Measurements from ENCODE around the gene TBCC. TPM values are rescaled to one million over a fixed set of nuclear protein-coding genes. Genes with fewer than 3 reads are reported as not detected.
"Not testable (repeated sequence)": the region's sequence is repeated elsewhere in the genome, so short reads cannot be mapped to it uniquely, and the experiment has no call there.

TBCC gene
- total RNA-seq, 2 donors from 2014 or later: 14.5 to 25.4 TPM

DNA sequence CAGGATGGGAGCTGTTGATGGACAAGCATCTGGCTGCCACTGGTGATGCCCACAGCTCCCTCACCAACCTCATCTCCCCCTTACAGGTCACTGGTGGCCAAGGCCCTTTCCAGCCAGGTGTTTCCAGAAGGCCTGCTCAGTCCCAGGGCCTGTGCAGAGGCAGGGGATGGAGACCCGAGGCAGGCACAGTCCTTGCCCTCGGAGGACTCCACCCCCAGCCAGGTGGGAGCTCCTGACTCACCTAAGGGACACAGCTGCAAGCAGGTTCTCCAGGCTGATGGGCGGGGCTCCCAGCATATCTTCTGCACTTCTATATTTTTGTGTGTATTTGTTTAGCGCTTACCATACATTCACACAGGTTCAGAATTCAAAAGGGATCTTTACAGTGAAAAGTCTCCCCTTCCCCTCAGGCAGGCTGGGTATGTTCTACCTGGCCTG, 40.9 kb downstream of the TBCC start:
- H3K27ac ChIP-seq: peak overlapping the region in 1 of 4 donors; percentile 62
- no peaks in the 10 kb centered on the region for H3K9me3 ChIP-seq
- peak in 2 of 4 donors; percentile 43 to 50 for DNase-seq
- H3K36me3 ChIP-seq (replicated peaks in 1 of 2; ENCODE audit: insufficient read depth in 1 of 2, low read depth in 2 of 2): no peaks in the 10 kb centered on the region
- TF ChIP-seq POLR2A (IDR thresholded peaks at IDR 0.05): no peak
- intact Hi-C loops (cut with DNase I): no loop called here
- H3K27me3 ChIP-seq: no peaks in the 10 kb centered on the region
- peak; percentile 17 for ATAC-seq
- peaks cover 9% of the 10 kb centered on the region for H3K4me1 ChIP-seq
- WGBS, 2 donors: 83 to 100% methylated on average over 2 to 4 of the region's 4 CpGs
- no peak overlapping the region for H3K4me3 ChIP-seq

DNA sequence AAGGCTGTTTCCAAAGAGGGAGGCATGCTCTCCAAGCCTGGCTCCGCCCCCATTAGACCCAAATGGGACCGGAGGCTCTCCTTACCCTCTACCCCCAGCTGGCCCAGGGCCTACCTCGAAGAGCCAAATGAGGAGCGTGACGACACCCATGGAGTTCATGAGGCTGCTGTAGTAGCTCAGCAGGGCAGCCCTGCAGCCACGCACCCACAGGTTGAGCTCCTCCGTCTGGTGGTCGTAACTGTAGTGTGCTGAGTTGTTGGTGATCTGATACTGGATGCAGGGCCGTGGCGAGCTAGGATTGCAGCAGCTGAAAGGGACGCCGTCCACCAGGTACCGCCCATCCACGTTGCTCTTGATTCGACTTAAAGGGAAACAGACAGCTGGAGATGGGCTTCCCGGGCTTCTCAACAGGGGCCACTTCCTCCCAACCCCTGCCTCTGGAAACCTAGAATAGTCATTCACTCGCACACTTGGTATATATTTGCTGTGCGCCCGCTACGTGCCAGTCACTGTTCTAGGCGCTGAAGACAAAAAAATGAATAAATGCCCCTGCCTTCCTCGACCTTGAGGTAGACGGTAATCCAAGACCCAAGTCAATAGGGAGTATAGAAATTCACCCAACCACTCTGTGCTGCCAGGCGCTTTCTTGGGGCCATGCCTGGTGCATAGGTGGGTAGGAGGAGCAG, 41.5 kb downstream of the TBCC start:
- 35% methylated on average over 16 to 23 of the region's 24 CpGs for WGBS, 2 donors
- Histone ChIP-seq H3K4me1 (peaks cover 9% of the 10 kb centered on the region), H3K4me3 (no peak overlapping the region), H3K36me3 (replicated peaks in 1 of 2; ENCODE audit: insufficient read depth in 1 of 2, low read depth in 2 of 2) (no peaks in the 10 kb centered on the region), H3K27me3 (no peaks in the 10 kb centered on the region), H3K27ac (peak overlapping the region in 2 of 4 donors; percentile 12 to 62), H3K9me3 (no peaks in the 10 kb centered on the region)
- peak; percentile 63 for ATAC-seq
- TF ChIP-seq, protein P1, sequence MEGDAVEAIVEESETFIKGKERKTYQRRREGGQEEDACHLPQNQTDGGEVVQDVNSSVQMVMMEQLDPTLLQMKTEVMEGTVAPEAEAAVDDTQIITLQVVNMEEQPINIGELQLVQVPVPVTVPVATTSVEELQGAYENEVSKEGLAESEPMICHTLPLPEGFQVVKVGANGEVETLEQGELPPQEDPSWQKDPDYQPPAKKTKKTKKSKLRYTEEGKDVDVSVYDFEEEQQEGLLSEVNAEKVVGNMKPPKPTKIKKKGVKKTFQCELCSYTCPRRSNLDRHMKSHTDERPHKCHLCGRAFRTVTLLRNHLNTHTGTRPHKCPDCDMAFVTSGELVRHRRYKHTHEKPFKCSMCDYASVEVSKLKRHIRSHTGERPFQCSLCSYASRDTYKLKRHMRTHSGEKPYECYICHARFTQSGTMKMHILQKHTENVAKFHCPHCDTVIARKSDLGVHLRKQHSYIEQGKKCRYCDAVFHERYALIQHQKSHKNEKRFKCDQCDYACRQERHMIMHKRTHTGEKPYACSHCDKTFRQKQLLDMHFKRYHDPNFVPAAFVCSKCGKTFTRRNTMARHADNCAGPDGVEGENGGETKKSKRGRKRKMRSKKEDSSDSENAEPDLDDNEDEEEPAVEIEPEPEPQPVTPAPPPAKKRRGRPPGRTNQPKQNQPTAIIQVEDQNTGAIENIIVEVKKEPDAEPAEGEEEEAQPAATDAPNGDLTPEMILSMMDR (IDR thresholded peaks at IDR 0.05): no peak
- peak in 2 of 3 donors; percentile 51 to 53 for TF ChIP-seq POLR2A (IDR thresholded peaks at IDR 0.05)
- DNase-seq: peak; percentile 45 to 83 (median 60)
- intact Hi-C loops (cut with DNase I): no loop called here

DNA sequence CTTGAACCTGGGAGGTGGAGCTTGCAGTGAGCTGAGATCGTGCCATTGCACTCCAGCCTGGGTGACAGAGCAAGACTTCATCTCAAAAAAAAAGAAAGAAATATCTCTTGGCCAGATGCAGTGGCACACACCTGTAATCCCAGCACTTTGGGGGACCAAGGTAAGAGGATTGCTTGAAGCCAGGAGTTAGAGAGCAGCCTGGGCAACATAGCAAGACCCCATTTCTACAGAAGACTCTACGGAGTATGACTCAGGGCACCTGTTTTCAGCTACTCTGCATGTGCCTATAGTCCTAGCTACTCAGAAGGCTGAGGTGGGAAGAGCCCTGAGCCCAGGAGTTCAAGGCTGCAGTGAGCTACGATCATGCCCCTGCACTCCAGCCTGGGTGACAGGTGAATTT, 43.1 kb downstream of the TBCC start:
- ATAC-seq; DNase-seq; H3K4me3 ChIP-seq; intact Hi-C loops (cut with DNase I); H3K27me3 ChIP-seq; H3K36me3 ChIP-seq (replicated peaks in 1 of 2; ENCODE audit: insufficient read depth in 1 of 2, low read depth in 2 of 2); H3K4me1 ChIP-seq; H3K9me3 ChIP-seq; H3K27ac ChIP-seq: not testable (repeated sequence)
- WGBS, 2 donors: 79 to 87% methylated on average over 3 of the region's 3 CpGs

DNA sequence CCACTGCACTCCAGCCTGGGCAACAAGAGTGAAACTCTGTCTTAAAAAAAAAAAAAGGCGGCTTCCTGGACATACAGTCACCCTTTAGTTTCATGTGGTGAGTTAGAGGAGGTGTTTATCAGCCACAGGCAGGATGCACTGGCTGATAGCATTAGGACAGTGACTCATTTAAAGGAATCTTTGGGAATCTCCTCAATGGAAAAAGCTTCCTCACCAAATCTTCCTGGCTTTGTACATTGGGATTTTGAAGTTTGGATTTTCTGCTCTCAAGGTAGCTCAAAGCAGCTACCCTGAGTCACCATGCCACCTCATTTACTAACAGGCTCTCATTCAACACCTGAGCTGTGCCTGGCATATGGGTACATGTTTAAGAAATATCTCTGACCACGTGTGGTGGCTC, 43.7 kb downstream of the TBCC start:
- 76 to 86% methylated on average over 2 of the region's 2 CpGs for WGBS, 2 donors
- DNase-seq (no peak), ATAC-seq (no peak)
- Histone ChIP-seq H3K27ac (no peak overlapping the region), H3K4me1 (peaks cover 9% of the 10 kb centered on the region), H3K4me3 (no peak overlapping the region), H3K36me3 (replicated peaks in 1 of 2; ENCODE audit: insufficient read depth in 1 of 2, low read depth in 2 of 2) (no peaks in the 10 kb centered on the region), H3K27me3 (no peaks in the 10 kb centered on the region), H3K9me3 (no peaks in the 10 kb centered on the region)
- TF ChIP-seq POLR2A (IDR thresholded peaks at IDR 0.05): no peak
- TF ChIP-seq, protein P1 (IDR thresholded peaks at IDR 0.05): no peak
- intact Hi-C loops (cut with DNase I): no loop called here

DNA sequence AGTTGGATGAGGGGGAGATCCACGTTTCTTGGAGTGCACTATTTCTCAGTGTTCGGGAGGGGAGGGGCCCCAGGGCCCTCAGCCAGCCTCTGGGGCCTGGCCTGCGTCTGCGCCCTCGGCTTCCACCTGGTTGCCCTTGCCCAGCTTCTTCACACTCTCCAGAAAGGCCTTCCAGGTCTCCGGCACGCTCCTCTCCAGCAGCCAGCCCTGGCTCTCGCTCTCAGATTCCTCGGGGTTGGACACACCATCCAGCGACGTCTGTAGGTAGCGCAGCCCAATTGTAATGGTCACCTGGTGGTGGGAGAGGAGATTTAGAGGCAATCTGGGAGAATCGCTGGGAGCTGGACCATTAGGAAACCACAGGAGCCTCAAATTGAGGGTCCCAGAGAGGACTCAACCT, 47.7 kb downstream of the TBCC start:
- DNase-seq (no peak), ATAC-seq (no peak)
- no peaks in the 10 kb centered on the region for H3K27me3 ChIP-seq
- no peak overlapping the region for H3K27ac ChIP-seq
- peaks cover 6% of the 10 kb centered on the region for H3K4me1 ChIP-seq
- intact Hi-C loops (cut with DNase I): no loop called here
- 82% methylated on average over 12 to 13 of the region's 13 CpGs for WGBS, 2 donors
- H3K36me3 ChIP-seq (replicated peaks in 1 of 2; ENCODE audit: insufficient read depth in 1 of 2, low read depth in 2 of 2): peaks cover 0 to 2% of the 10 kb centered on the region in 2 donors
- H3K4me3 ChIP-seq: no peak overlapping the region
- H3K9me3 ChIP-seq: no peaks in the 10 kb centered on the region
- TF ChIP-seq, protein P1 (IDR thresholded peaks at IDR 0.05): no peak
- TF ChIP-seq POLR2A (IDR thresholded peaks at IDR 0.05): no peak

DNA sequence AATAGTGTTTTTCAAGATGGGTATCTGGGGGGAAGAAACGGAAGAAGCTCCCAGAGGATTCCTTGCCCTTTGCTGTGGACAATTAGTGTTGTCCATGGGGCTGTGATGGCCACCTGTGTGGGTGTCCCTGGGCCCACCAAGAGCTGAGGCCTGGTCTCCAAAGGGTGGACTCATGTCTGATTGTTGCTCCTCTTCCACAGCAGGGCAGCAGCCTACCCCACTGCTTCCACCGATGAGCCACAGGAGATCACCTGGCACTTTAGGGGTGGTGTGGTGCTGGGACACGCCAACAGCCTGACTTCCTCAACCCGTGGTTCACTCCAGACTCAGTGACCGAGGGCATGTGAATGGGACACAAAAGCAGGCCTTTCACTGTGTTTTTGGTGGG, 48.6 kb downstream of the TBCC start:
- ATAC-seq: no peak
- Histone ChIP-seq H3K27me3 (no peaks in the 10 kb centered on the region), H3K4me1 (peaks cover 12% of the 10 kb centered on the region), H3K9me3 (no peaks in the 10 kb centered on the region), H3K36me3 (replicated peaks in 1 of 2; ENCODE audit: insufficient read depth in 1 of 2, low read depth in 2 of 2) (peaks cover 0 to 2% of the 10 kb centered on the region in 2 donors), H3K27ac (no peak overlapping the region), H3K4me3 (no peak overlapping the region)
- intact Hi-C loops (cut with DNase I): no loop called here
- 83 to 96% methylated on average over 5 of the region's 5 CpGs for WGBS, 2 donors
- no peak for DNase-seq
- TF ChIP-seq POLR2A (IDR thresholded peaks at IDR 0.05): no peak
- TF ChIP-seq, protein P1 (IDR thresholded peaks at IDR 0.05): no peak
